ENCODE results near the gene LNX1.

The LNX1 gene

DNA sequence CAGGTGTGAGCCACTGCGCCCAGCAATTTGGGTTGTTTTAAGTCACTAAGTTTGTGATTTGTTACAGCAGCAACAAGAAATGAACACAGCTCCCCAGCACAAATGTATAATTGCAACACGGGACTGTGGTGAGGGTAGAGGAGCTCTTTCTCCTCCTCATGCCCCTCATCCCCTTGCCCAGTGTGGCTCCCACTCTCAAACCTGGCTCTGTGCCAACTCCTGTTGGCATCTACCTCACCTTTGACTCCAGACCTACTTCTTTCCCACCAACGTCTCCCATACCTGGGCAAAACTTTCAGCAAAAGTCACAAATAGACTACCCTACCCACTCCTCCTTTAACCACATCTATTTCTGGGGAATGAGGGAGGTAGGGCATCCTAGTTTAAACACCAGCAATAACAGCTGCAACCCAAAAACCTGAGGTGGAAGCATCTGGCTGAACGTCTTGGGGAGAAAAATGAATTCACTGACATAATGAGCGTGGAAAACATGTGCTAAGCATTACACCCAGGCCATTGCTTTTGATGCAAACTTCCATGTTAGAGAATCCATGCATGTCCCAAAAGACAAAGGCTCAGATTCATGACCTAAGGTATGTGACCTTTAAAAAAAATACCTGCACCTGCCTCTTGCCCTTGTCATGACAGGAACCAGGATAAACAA lies 19.2 kb downstream of the LNX1 start:
- DNase-seq, result no peak

DNA sequence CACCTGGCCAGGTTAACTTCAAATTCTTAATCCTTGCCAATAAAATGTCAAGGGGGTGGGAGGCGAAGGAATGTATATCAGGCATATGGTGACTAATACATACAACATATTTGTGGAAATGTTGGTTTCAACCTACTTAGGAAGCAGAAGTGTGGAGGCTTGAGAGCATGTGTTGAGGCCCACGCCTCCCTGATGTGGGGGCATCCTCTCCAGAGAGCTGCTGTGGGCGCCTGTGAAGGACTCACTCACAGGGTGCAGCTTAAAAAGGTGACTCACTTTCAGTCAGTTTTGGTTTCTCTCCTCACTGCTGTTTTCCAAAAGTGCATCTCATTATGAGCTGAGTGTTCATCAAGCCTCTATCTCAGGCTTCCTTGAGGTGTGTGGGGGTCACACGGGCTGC lies 27.5 kb downstream of the LNX1 start:
- DNase-seq, result no peak

DNA sequence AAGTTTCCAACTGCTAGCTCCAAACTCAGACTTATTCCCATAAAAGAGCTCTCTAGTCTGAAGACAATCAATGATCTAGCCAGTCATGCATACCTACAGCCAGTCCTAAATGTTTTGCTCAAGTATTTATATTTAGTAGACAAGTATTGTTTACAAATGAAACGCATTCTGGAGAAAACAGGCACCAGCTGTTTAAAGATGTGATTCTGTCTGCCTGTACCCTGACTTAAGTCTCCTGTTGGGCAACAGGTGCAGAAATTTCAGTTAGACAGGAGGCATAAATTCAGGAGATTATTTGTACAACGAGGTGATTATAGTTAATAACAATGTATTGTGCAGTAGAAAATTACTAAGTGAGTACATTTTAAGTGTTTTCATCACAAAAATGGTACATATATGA lies 28.9 kb downstream of the LNX1 start:
- no peak for DNase-seq

DNA sequence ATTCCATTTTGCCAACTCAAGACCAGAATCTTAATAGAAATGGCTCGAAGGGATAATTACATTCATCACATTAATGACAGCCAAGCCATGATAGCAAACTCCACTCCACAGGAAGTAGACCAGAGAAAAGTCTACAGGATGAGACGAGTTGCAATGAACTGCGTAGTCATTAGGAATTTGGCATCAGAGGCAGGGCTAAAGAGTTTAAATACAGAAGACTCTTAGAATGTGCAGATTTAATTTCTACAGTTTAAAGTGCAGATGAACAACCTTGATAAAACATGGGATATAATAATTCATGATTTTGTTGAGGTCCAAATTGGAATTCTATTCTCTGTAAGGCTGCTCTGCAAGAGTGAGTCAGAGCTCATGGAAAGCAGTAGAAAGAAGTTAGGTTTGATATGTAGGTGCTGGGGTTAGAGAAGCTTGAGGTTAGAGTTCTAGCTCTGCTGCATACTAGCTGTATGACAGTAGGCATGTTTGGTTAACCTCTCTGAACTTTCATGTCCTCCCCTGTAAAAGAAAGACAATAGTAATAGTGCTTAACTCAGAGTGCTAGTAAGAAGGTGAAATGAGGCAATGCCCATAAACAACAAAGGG lies 32.2 kb downstream of the LNX1 start:
- no peak for DNase-seq

DNA sequence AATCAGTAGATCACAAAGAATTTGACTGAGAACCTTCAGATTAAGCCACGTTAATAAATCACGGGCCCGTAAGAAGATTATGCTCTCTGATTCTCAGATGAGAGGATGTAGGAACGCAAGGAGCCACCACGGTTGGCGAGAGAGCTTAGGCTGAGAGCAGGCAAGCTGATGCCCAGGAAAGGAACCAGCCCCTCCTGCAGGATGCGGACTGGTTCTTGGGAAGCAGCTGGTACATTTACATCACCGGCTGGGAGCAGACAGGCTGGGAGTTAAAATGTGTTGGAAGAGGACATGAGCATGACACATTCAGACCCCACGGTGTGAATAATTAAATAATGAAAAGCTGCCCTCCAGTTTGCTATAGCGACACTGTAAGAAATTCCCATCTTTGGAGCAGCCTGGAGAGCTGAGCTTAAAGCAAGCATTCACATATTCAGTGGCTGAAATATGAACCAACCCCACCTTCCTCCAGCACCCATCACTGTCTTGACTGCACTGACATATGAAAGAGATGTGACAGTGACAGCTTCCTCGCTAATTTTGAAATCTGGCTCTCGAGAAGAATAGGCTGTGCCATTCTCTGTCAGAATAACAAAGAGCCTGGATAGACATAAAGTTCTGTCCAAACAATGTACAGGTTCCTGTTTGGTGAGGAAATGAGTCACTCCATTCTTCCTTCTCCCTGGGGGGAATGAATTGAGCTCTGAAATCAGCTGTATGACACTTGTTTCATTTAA lies 33.1 kb downstream of the LNX1 start:
- DNase-seq, result no peak

DNA sequence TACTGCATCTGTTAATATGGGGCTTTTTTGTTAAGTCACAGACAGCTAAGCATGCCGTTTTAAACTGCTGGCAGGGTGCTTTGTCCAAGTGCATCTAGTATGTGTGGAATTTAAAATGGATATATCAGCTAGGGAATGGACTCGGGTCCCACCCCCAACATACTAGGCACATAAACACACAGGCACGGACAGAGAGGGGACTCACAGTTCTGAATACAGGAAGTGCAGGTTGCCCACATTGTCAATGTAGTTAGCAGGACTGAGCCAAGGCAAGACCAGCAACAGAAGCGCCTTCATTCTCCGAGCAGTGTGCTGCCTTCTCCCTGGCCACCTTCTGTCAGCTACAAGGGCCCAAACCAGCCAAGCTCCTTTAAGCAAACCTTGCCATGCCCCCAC lies 33.6 kb downstream of the LNX1 start:
- DNase-seq, result no peak

DNA sequence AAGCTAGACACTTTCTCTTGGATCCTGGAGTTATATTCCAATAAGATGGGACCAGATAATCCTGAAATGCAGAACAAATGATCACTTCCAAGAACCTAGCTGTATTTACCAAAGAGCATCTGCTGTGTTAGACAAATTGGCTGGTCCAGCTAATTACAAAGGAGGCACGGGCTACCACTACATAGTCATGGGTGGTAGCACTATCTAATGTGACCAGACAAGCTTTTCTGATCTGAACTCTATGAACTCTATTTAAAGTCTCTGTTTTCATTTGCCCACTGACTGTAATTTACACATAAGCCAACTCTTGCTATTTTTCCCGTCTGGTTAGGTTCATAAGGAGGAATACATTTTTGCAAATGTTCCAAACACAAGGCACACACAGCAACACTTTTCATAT lies 34.6 kb downstream of the LNX1 start:
- no peak for DNase-seq

DNA sequence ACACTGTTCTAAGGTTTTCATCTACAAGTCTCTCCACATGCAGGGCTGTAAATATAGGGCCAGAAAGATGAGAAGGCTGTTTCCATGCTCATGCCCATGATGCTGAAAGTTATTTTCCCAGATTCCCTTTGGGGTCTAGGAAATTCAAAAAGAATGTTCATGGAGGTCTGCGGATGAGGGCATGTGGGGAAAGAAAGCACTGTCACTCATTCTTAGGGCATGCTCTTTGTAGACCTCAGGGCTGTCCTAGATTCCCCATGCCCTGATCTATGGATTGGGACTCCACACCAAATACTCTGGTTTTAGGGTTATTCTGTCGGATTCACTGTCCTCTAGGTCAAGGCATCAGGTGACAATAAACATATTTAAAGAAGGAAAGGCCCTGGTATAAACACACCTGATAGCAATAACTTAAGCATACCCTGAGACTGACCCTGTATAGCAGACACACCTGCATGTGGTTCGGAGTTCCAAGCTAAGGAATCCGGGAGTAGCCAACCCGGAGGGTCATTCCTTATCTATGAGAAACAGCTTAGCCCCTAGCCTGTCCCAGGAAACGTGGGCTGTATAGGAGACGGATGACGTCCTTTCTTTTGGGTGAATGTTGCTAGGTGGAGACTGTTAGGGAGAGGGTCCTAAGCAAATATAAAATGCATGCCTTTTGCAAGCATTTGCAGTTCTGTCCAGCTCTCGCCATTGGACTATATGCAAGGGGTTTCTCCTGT lies 37.6 kb downstream of the LNX1 start:
- no peak for DNase-seq

DNA sequence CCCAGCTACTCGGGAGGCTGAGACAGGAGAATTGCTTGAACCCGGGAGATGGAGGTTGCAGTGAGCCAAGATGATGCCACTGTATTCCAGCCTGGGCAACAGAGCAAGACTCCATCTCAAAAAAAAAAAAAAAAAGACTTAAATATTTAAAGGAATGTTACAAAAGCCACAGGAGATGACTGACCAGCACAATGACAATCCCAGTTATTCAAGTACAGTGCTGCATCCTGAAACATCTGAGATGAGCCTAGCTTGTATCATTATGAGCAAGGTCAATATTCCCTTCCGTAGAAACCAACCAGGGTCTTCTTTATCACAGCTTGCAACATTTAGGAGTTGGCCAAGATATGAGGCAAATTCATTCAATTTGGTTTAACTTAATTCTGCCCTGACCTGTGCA lies 38.6 kb downstream of the LNX1 start:
- no peak for DNase-seq

DNA sequence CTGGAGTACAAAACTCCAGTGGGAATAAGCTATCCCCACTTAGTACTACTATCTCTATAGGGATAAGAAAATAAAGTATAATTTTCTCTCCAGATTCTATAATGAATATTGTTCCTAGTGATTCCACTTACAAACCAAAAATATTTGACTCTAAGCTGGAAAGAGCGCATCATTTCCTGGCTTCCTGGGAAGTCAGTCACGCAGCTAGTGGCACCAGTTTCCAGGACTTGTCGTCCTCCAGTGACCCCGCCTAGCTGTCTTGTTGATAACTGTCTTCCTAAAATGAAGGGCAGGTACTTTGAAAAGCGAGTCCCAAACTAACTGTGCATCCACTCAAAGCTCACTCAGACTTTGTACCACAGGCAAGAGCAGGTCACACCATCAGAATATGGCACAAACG lies 39.3 kb downstream of the LNX1 start:
- no peak for DNase-seq

DNA sequence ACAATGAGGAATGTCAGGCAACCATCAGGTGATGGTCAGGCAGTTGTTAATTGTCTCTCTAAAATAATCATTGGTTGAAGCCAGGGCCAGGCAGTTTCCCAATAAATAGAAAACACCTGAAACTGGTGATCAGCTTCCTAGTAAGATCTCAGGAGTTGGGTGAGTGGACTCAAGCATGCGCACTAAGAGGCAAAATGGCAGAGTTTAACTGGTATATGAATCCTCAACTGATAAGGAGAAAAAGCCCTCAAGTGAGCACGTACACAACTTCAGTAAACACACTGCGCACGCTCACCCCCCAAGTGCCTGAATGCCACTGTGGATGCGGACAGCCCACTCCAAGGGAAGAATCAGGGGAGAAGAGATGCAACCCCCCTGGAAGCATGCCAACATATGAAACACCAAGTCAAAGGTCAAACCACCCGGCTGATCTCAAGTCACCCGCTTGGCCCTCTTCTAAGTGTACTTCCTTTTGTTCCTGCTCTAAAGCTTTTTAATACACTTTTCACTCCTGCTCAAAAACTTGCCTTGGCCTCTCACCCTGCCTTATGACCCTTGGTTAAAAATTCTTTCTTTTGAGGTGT lies 39.9 kb downstream of the LNX1 start:
- DNase-seq, result no peak

DNA sequence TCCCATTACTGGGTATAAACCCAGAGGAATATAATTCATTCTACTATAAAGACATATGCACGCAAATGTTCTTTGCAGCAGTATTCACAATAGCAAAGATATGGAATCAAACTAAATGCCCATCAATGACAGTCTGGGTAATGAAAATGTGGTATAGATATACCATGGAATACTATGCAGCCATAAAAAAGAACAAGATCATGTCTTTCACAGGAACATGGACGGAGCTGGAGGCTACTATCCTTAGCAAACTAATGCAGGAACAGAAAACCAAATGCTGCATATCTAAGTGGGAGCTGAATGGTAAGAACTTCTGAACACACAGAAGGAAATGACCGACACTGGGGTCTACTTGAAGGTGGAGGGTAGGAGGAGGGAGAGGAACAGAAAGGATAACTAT lies 42.6 kb downstream of the LNX1 start:
- DNase-seq, result no peak

DNA sequence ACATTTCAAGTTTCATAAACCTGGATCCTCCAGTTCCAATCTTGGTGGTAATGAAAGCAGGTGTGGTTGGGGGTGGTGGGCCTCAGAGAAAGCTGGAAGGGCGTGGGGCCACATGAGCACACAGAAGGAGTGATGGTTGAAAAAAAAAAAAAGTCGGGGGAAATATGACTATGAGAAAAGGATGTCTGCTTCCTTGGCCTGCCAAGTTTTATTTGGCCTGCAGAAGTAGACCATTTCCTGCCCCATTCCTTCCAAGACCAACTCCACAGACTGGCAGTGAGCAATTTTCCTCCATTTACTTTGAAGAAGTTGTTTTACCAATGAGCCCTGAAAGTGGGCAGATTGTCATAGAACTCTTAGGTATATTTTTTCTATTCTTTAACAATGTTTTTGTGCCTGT lies 43.3 kb downstream of the LNX1 start:
- no peak for DNase-seq

DNA sequence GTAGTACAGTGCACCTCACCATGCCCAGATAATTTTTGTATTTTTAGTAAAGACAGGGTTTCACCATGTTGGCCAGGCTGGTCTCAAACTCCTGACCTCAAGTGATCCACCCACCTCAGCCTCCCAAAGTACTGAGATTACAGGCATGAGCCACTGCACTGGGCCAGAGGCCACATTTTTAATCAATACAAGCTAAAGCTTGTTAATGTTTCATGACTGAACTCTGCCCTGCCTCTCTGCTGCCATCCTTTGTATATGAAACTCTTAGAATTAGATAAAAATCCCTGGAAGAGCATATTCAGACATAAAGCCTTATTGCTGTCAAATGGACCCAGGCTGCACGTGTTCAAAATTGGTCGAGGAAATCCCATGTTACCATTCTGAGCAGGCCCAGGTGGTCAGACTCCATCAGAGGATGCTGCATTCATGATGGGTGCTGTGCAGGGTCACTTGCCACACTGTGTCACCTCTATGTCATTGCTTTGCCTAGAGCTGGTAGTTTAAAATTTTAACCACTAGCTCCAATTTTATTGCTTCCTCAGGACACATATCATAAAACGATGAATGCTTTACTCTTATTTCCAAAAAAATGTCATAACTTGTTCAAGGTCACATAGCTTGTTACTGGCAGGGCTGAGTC lies 45.2 kb downstream of the LNX1 start:
- DNase-seq, result no peak

DNA sequence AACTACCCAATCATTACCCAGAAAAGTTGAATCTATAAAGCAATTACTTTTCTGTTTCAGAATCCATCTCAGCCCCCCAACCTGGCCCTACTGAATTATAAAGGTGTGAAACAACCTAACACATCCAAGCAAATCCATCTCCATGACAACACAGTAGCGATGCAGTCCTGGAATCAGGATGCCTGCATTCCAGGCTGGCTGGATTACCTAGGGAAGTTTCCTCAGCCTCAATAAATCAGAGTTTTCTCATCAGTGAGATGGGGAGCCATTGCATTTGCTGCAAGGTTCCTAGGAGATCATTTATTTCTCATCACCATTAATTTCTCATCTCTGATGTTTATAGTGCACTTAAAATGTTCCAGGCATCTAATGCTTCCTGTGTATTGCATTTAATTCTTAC lies 46.0 kb downstream of the LNX1 start:
- no peak for DNase-seq

DNA sequence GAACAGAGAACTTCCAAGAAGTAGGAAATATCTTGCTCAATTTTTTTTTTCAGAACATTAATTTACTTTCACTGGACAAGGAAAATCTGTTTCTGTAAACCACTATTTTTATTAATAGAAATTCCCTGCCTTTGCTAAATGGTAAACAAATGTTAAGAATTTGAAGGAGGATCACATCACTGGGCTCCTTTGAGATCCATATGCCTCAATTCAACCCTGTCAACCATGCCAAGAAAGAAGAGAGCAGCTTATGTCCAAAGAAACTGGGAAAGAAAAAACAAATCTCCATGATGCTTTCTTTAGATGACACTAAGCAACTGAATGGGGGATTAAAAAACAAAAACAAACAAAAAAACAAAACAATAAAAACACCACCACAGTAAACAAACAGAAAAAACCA lies 47.7 kb downstream of the LNX1 start:
- DNase-seq, result no peak

DNA sequence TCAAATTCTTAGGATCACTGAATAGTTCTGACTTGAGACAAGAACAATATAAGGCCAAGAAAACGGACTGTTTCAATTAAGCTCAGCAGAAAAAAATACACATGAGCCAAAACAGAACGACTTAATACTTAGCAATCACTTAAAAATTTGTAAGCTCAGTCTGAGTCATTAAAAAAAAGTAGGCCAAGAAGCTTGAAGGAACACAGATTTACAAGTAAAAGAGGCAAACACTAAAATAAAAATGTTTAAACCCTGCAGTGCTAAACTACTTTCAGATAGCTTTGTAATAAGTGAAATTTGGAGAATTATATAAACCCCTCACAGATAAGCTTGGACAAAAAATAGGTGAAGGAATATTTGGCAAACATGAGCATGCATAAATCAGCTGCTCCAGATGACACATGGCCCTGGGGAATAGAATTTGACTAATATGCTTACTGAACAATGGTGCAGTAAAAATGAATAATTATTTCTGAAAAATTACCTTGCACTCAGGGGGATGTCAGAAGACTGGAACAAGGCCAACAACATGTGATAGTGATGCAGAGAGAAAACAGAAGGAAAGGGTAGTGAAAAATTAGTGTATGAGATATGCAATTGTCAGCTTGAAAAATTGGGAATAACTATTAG lies 49.6 kb downstream of the LNX1 start:
- no peak for DNase-seq

DNA sequence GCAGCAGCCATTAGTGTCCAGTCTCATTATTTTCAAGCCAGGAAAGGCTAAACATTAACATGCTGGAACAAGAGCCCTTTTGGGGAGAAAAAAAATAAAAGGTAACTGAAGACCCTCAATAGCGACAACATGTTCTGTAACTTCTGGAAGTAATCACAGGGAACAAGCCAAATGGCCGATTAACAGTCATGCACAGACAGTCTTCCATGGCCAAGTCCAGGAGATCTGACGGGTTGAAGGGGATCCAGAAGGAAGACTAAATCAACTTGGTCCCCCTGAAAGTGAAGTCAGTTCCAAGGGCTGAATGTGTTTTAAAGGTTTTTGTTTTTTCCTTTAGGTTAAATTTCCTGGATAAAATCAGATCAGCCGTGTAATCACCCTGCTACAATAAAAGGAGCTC lies 52.5 kb downstream of the LNX1 start:
- DNase-seq, result no peak

DNA sequence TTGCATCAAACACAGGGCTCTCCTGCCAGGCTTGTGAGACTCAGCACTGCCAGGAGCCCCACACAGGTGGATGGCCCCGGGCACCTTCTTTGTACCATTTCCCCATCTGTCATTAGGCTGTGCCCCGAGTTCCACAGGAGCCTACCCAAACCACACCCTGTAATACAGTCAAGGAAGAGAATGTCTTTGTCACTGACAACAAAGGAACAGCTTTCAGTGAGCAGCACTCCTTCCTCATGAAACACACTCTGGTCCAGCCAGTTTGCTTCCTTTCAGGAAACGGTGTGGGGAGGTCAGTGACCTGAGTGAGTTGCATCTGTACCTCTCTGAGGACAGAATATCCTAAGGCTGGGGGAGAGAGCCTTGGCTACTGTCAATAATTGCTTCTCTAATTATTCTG lies 53.7 kb downstream of the LNX1 start:
- no peak for DNase-seq

DNA sequence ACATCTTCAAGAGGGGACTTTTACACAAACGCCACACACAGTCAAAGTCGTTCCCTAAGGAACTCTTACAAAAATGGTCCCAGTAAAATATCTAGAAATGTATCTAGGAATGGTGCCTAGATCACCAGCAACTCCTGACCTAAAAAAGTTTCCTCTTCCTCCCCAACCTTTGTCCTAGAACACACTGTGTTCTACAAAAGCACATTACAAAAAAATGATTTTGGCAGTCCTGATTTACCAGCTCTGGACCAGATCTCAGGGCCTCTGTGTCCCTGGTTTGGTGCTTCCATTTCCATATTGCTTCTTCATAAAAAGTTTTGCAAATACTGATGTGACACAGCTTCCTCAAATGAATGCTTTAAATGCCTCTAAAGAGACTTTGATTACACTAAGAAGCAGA lies 55.0 kb downstream of the LNX1 start:
- no peak for DNase-seq

DNA sequence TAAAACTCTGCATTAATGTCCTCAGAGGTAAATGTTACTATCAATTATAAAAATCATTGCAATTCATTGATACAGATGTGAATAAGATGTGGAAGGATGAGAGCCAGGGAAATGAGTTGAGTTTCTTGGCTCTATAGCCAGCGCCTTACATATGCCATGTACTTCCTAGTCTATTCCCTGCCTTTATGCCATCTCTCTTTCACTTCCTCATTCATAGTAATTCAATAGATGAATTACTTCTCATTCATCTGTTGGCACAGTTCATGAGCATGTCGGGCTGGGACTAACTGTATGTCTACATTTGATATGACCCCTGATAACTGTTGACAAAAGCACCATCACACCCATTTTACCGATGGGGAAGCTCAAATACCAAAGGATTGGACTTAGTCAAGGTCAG lies 55.7 kb downstream of the LNX1 start:
- no peak for DNase-seq

DNA sequence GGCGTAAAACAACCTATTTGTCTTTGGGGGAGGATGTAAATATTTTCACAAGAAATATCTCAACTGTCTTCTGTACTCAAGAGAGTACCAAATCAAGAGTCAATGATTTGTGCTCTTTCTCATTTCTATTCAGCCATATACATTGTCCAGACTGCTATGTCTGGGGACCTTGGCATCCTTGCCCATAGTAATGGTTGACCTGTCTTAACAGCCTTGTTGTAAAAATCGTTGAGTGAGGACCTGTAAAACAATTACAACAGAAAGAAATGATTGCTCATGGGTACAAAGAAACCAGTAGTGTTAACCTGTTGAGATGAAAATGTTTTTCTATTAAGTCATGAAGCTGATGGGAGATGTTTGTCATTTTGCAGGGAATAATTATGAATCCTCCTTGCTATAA lies 56.6 kb downstream of the LNX1 start:
- DNase-seq, result no peak

DNA sequence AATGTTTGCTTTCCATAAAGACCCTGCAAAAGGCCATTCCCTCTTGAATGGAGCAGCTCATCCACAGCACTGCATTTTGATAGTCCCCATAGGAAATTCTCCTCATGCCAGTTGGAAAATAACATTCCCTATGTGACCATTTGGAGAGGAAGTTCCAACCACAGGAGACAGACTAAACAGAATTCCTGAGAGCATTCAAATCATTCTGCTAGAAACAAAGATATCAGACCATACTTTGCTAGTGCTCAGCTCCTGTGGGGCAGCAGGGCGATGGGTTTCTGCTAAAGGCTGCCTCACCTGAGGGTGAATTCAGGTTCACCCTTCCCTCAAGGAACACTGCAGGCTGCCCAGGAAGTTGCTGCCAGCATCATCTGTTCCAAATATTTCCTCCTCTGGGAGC lies 58.8 kb downstream of the LNX1 start:
- no peak for DNase-seq

All from CD4-positive, alpha-beta T cell treated with Interferon alpha-2 for 1 hour (primary cell).